Caco-2 (cell line): ENCODE data around the gene GGA1. TPM values are rescaled to one million over a fixed set of nuclear protein-coding genes. Genes with fewer than 3 reads are reported as not detected.

Experiments used
- BruUV-seq: library from RNA; stranded (reverse); fragments of 400-500 nt; replicated peaks from 2 replicates; lab custom pipeline; 2021; lab: Mats Ljungman, UMichigan
- CTCF ChIA-PET: fragments of 300-600 bp; sonication (Branson Sonifier 250); formaldehyde crosslinking; loops from one replicate; lab custom pipeline; 2022; ENCODE audit warnings: antibody characterized with exemption; lab: Charles Lee
- POLR2A ChIA-PET: fragments of 300-600 bp; sonication (Branson Sonifier 250); formaldehyde crosslinking; loops from one replicate; lab custom pipeline; 2022; ENCODE audit warnings: antibody characterized with exemption; lab: Charles Lee
- DNase-seq, 2 experiments: peaks; one replicate each; pipeline versions ENCODE4 v3.0.0 to v3.0.0-alpha.2; 2020 to 2022
- H3K27me3 ChIP-seq: replicated peaks from 2 replicates; pipeline ENCODE4 v1.6.0; 2011; ENCODE audit warnings: low read length; ENCODE audit not compliant: control insufficient read depth, insufficient read depth
- H3K36me3 ChIP-seq: 2 replicates; pipeline ENCODE4 v1.5.1; 2011; ENCODE audit warnings: low read length; ENCODE audit not compliant: control insufficient read depth, insufficient read depth
- H3K4me1 ChIP-seq: fragments of 250-450 bp; sonication (Bioruptor Pico); 2 replicates; pipeline ENCODE4 v1.5.1; 2020; ENCODE audit warnings: mild to moderate bottlenecking
- H3K4me3 ChIP-seq: 2 replicates; pipeline ENCODE4 v1.5.1; 2011; ENCODE audit warnings: low read depth, mild to moderate bottlenecking, control low read depth, low read length
- H3K9me3 ChIP-seq: fragments of 250-450 bp; sonication (Bioruptor Pico); 2 replicates; pipeline ENCODE4 v1.5.1; 2020; ENCODE audit warnings: mild to moderate bottlenecking, moderate library complexity
- H3K27ac Mint-ChIP-seq: one replicate; pipeline ENCODE4 v1.8.0; 2022; ENCODE audit warnings: mixed read lengths; ENCODE audit not compliant: unreplicated experiment
- H3K27me3 Mint-ChIP-seq: one replicate; pipeline ENCODE4 v1.8.0; 2022; ENCODE audit warnings: mixed read lengths; ENCODE audit not compliant: insufficient read depth, unreplicated experiment
- H3K36me3 Mint-ChIP-seq: one replicate; pipeline ENCODE4 v1.8.0; 2022; ENCODE audit warnings: mild to moderate bottlenecking, mixed read lengths; ENCODE audit not compliant: insufficient read depth, unreplicated experiment
- H3K4me1 Mint-ChIP-seq: one replicate; pipeline ENCODE4 v1.8.0; 2022; ENCODE audit warnings: low read depth, mixed read lengths; ENCODE audit not compliant: unreplicated experiment
- H3K4me3 Mint-ChIP-seq: one replicate; pipeline ENCODE4 v1.8.0; 2022; ENCODE audit warnings: mild to moderate bottlenecking, moderate library complexity, mixed read lengths; ENCODE audit not compliant: unreplicated experiment
- H3K9me3 Mint-ChIP-seq: one replicate; pipeline ENCODE4 v1.8.0; 2022; ENCODE audit warnings: mixed read lengths; ENCODE audit not compliant: unreplicated experiment
- intact Hi-C: fragments of 100-400 bp; cut with micrococcal nuclease; formaldehyde crosslinking; loops from one replicate; pipeline ENCODE4 v1.10.0; 2022; ENCODE audit not compliant: unreplicated experiment
- total RNA-seq: library from RNA; stranded (reverse); gene quantifications from 2 replicates; pipeline ENCODE4 v1.2.3, GENCODE V29; 2022
- TF ChIP-seq, protein P1 (sequence below), 2 experiments: fragments of 200-600 bp in 1 of 2; IDR thresholded peaks; 1 replicate in 1 of 2; 2 replicates in 1 of 2; pipeline versions ENCODE4 v1.5.1 to v1.8.0; 2011 to 2022; ENCODE audit warnings: antibody characterized with exemption in 1 of 2, control low read depth in 1 of 2, inconsistent platforms in 1 of 2, low read depth in 1 of 2, low read length in 1 of 2, mild to moderate bottlenecking in 1 of 2, moderate library complexity in 1 of 2; ENCODE audit not compliant: insufficient read depth in 1 of 2, severe bottlenecking in 1 of 2, unreplicated experiment in 1 of 2

GGA1 gene
- total RNA-seq, 1 experiment from 2014 or later = 65.7 TPM

- Mint-ChIP-seq H3K27ac (peak overlapping the region; percentile 61), H3K9me3 (no peaks in the 10 kb centered on the region), H3K27me3 (no peaks in the 10 kb centered on the region), H3K36me3 (peaks cover 9% of the 10 kb centered on the region), H3K4me1 (peaks cover 5% of the 10 kb centered on the region), H3K4me3 (no peak overlapping the region)
- peak; percentile 41 to 61 for DNase-seq
- H3K4me1 ChIP-seq = peaks cover 12% of the 10 kb centered on the region; the same call in 1 of the 2 replicates
- ChIA-PET POLR2A (interaction anchor here (1.2 kb wide), 1 partner anchor 27 kb away, joined by 4 read pairs; no protein-coding TSS in a partner anchor), CTCF (interaction anchor here (0.7 to 1.9 kb wide), 5 partner anchors 10 to 31 kb away, joined by 3 to 11 read pairs (median 4); no protein-coding TSS in a partner anchor)
- no peaks in the 10 kb centered on the region for H3K9me3 ChIP-seq
- H3K36me3 ChIP-seq = no peaks in the 10 kb centered on the region; the same call in 1 of the 2 replicates
- H3K4me3 ChIP-seq = no peak overlapping the region
- intact Hi-C loops = no loop called here
- TF ChIP-seq, protein P1, sequence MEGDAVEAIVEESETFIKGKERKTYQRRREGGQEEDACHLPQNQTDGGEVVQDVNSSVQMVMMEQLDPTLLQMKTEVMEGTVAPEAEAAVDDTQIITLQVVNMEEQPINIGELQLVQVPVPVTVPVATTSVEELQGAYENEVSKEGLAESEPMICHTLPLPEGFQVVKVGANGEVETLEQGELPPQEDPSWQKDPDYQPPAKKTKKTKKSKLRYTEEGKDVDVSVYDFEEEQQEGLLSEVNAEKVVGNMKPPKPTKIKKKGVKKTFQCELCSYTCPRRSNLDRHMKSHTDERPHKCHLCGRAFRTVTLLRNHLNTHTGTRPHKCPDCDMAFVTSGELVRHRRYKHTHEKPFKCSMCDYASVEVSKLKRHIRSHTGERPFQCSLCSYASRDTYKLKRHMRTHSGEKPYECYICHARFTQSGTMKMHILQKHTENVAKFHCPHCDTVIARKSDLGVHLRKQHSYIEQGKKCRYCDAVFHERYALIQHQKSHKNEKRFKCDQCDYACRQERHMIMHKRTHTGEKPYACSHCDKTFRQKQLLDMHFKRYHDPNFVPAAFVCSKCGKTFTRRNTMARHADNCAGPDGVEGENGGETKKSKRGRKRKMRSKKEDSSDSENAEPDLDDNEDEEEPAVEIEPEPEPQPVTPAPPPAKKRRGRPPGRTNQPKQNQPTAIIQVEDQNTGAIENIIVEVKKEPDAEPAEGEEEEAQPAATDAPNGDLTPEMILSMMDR (IDR thresholded peaks at IDR 0.05; ENCODE audit: insufficient read depth in 1 of 2, low read depth in 1 of 2, low read length in 1 of 2, severe bottlenecking in 1 of 2, unreplicated experiment in 1 of 2) = no peak
- no peaks in the 10 kb centered on the region for H3K27me3 ChIP-seq
- BruUV-seq = no TSS peak
Measured at GRCh38 chr22:37630839-37631435, 22.3 kb downstream of the GGA1 start.

DNA sequence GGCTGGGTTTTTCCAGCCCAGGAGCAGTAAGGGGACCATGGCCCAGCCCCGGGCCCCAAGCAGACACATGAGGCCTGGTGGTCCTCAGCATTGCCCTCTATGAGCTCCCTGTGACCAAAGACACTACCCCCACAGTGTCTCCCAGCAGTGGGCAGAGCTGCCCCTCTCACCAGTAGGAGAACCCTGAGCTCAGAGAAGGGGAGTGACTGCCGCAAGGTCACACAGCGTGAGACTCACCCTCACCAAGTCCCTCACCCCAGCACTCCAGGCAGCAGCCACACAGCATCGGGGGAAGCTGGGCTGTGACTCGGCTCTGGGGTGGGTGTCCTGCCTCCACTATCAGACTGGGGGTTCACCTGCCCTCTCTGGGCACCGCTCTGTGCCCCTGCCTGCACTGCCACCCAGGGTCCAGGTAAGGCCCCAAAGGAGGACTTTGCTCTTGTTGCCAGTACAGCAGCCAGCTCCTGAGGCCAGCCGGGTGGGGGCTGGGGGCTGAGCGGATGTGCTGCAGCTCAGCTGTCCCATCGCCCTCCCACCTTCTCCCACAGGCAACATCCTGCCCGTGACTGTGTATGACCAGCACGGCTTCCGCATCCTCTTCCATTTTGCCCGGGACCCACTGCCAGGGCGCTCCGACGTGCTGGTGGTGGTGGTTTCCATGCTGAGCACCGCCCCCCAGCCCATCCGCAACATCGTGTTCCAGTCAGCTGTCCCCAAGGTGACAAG is 23.0 kb downstream of the GGA1 start:
- BruUV-seq = no TSS peak
- CTCF ChIA-PET = interaction anchor here (0.5 to 1.9 kb wide), 6 partner anchors 10 to 226 kb away, joined by 3 to 11 read pairs (median 6); no protein-coding TSS in a partner anchor
- Histone ChIP-seq H3K36me3 (no peaks in the 10 kb centered on the region; the same call in 1 of the 2 replicates), H3K4me1 (peaks cover 12% of the 10 kb centered on the region; the same call in 1 of the 2 replicates), H3K4me3 (no peak overlapping the region), H3K9me3 (no peaks in the 10 kb centered on the region), H3K27me3 (no peaks in the 10 kb centered on the region)
- Mint-ChIP-seq H3K27me3 (no peaks in the 10 kb centered on the region), H3K4me1 (peaks cover 5% of the 10 kb centered on the region), H3K36me3 (peaks cover 9% of the 10 kb centered on the region), H3K9me3 (no peaks in the 10 kb centered on the region), H3K4me3 (no peak overlapping the region), H3K27ac (peak overlapping the region; percentile 61)
- intact Hi-C loops = no loop called here
- no peak for DNase-seq
- TF ChIP-seq, protein P1 (IDR thresholded peaks at IDR 0.05; ENCODE audit: insufficient read depth in 1 of 2, low read depth in 1 of 2, low read length in 1 of 2, severe bottlenecking in 1 of 2, unreplicated experiment in 1 of 2) = no peak
- POLR2A ChIA-PET = interaction anchor here (1.2 kb wide), 1 partner anchor 26 kb away, joined by 4 read pairs; no protein-coding TSS in a partner anchor
